Measurements from ENCODE around the gene NDUFS7.

The NDUFS7 gene

GRCh38 chr19:1416014-1416841 lies 32.5 kb downstream of the NDUFS7 start:
- no peak for TF ChIP-seq YY1 (IDR thresholded peaks at IDR 0.05; ENCODE audit: low read depth)
- no peak for TF ChIP-seq NFIC (IDR thresholded peaks at IDR 0.05)
- no peak for TF ChIP-seq ZBTB7A (IDR thresholded peaks at IDR 0.05; ENCODE audit: low read depth)
- TF ChIP-seq TEAD4 (IDR thresholded peaks at IDR 0.05), result no peak
- TF ChIP-seq EGR1 (IDR thresholded peaks at IDR 0.05), result no peak
- no peak for TF ChIP-seq FOXM1 (IDR thresholded peaks at IDR 0.05; ENCODE audit: borderline replicate concordance, low read depth)

- TF ChIP-seq CEBPB (IDR thresholded peaks at IDR 0.05) (no peak), USF1 (IDR thresholded peaks at IDR 0.05) (no peak), TAF1 (IDR thresholded peaks at IDR 0.05; ENCODE audit: low read depth) (no peak), YY1 (IDR thresholded peaks at IDR 0.05; ENCODE audit: low read depth) (no peak), EP300 (IDR thresholded peaks at IDR 0.05; ENCODE audit: borderline replicate concordance) (no peak), TCF12 (IDR thresholded peaks at IDR 0.05; ENCODE audit: low read depth) (no peak), NFIC (IDR thresholded peaks at IDR 0.05) (no peak), ZBTB7A (IDR thresholded peaks at IDR 0.05; ENCODE audit: low read depth) (no peak)
Measured at GRCh38 chr19:1417145-1417544, 33.4 kb downstream of the NDUFS7 start.

- TF ChIP-seq EP300 (IDR thresholded peaks at IDR 0.05; ENCODE audit: borderline replicate concordance) (no peak), NFIC (IDR thresholded peaks at IDR 0.05) (no peak), EGR1 (IDR thresholded peaks at IDR 0.05) (no peak), TEAD4 (IDR thresholded peaks at IDR 0.05) (no peak), MAX (IDR thresholded peaks at IDR 0.05) (no peak)
Measured at GRCh38 chr19:1417681-1418495, 34.2 kb downstream of the NDUFS7 start.

GRCh38 chr19:1418496-1418775 lies 34.7 kb downstream of the NDUFS7 start:
- TF ChIP-seq EGR1 (IDR thresholded peaks at IDR 0.05) (no peak), TEAD4 (IDR thresholded peaks at IDR 0.05) (no peak)

GRCh38 chr19:1418951-1419738 lies 35.4 kb downstream of the NDUFS7 start:
- no peak for TF ChIP-seq REST (IDR thresholded peaks at IDR 0.05; ENCODE audit: low read depth)
- no peak for TF ChIP-seq EGR1 (IDR thresholded peaks at IDR 0.05)
- no peak for TF ChIP-seq FOXM1 (IDR thresholded peaks at IDR 0.05; ENCODE audit: borderline replicate concordance, low read depth)
- TF ChIP-seq USF1 (IDR thresholded peaks at IDR 0.05), result no peak

GRCh38 chr19:1420590-1420989 lies 36.9 kb downstream of the NDUFS7 start:
- no peak for TF ChIP-seq EP300 (IDR thresholded peaks at IDR 0.05; ENCODE audit: borderline replicate concordance)

- no peak for TF ChIP-seq REST (IDR thresholded peaks at IDR 0.05; ENCODE audit: low read depth)
- no peak for TF ChIP-seq USF1 (IDR thresholded peaks at IDR 0.05)
- TF ChIP-seq FOXM1 (IDR thresholded peaks at IDR 0.05; ENCODE audit: borderline replicate concordance, low read depth), result no peak
- no peak for TF ChIP-seq EGR1 (IDR thresholded peaks at IDR 0.05)
- TF ChIP-seq RAD21 (IDR thresholded peaks at IDR 0.05; ENCODE audit: low read depth), result no peak
- TF ChIP-seq CREB1 (IDR thresholded peaks at IDR 0.05; ENCODE audit: low read depth), result no peak
- no peak for TF ChIP-seq EP300 (IDR thresholded peaks at IDR 0.05; ENCODE audit: borderline replicate concordance)
- TF ChIP-seq MAX (IDR thresholded peaks at IDR 0.05), result no peak
- no peak for TF ChIP-seq TAF1 (IDR thresholded peaks at IDR 0.05; ENCODE audit: low read depth)
- TF ChIP-seq TCF12 (IDR thresholded peaks at IDR 0.05; ENCODE audit: low read depth), result no peak
- no peak for TF ChIP-seq CEBPB (IDR thresholded peaks at IDR 0.05)
- TF ChIP-seq YY1 (IDR thresholded peaks at IDR 0.05; ENCODE audit: low read depth), result no peak
- no peak for TF ChIP-seq TEAD4 (IDR thresholded peaks at IDR 0.05)
- TF ChIP-seq ZBTB7A (IDR thresholded peaks at IDR 0.05; ENCODE audit: low read depth), result no peak
- TF ChIP-seq NFIC (IDR thresholded peaks at IDR 0.05), result no peak
Measured at GRCh38 chr19:1421218-1421957, 37.7 kb downstream of the NDUFS7 start.
